ENCODE results near the gene FLNC. TPM values are rescaled to one million over a fixed set of nuclear protein-coding genes. Genes with fewer than 3 reads are reported as not detected.

FLNC gene
- total and polyA plus RNA-seq, 9 of the 15 experiments (the other 6 are each of a cell fraction or from before 2014, with no cell fraction given), result 0.90 to 155 (median 28.8) TPM

- Histone ChIP-seq H3K4me1 (replicated peaks in 1 of 2; ENCODE audit: control insufficient read depth in 2 of 2, insufficient read depth in 2 of 2, low read length in 2 of 2) (peaks cover 16 to 66% of the 10 kb centered on the region in 2 experiments), H3K9ac (ENCODE audit: insufficient read depth in 1 of 2, low read depth in 2 of 2, low read length in 2 of 2) (no peak overlapping the region), H4K20me1 (replicated peaks; ENCODE audit: control insufficient read depth, insufficient read depth, low read length) (peaks cover 12% of the 10 kb centered on the region; the same call in 1 of the 2 replicates), H3K79me2 (ENCODE audit: control insufficient read depth, insufficient read depth, low read length) (peaks cover 23% of the 10 kb centered on the region), H3K27me3 (ENCODE audit: control insufficient read depth in 2 of 2, insufficient read depth in 2 of 2, low read length in 2 of 2) (no peaks in the 10 kb centered on the region), H2AFZ (ENCODE audit: low read depth, low read length) (no peak overlapping the region), H3K9me3 (replicated peaks; ENCODE audit: control insufficient read depth, insufficient read depth, low read depth, low read length) (no peaks in the 10 kb centered on the region), H3K36me3 (ENCODE audit: control insufficient read depth, insufficient read depth, low read length) (peaks cover 97% of the 10 kb centered on the region; the same call in 2 of the 3 replicates), H3K27ac (ENCODE audit: extremely low read depth, low read depth, low read length) (no peak overlapping the region), H3K4me3 (no peak overlapping the region), H3K4me2 (ENCODE audit: insufficient read depth, low read length) (no peak overlapping the region), H3K9me1 (ENCODE audit: control insufficient read depth, insufficient read depth, low read length) (no peaks in the 10 kb centered on the region)
- ATAC-seq, result no peak
- ChIA-PET POLR2A (interaction anchor here (1.0 to 1.8 kb wide), 4 partner anchors 8 to 112 kb away, joined by 3 to 6 read pairs (median 4); no protein-coding TSS in a partner anchor), CTCF (ENCODE audit: low intra/inter-chr PET ratio) (no interaction called here)
- WGBS (ENCODE audit: insufficient coverage, low coverage, missing lambda C conversion rate), result 98% methylated on average over 16 of the region's 16 CpGs
- no TSS peak for BruUV-seq (replicated peaks)
- in situ Hi-C loops (cut with MboI), result no loop called here
- intact Hi-C loops (cut with micrococcal nuclease), result no loop called here
- no peak for FAIRE-seq
- no peak for DNase-seq (ENCODE audit: extremely low read depth in 1 of 4, low spot score in 3 of 4)
- no peak for TF ChIP-seq CTBP1 (IDR thresholded peaks at IDR 0.05; ENCODE audit: borderline replicate concordance)
- no peak for TF ChIP-seq CREB3L1 (IDR thresholded peaks at IDR 0.05; ENCODE audit: borderline replicate concordance, low read depth)
- TF ChIP-seq ZFX (CRISPR knock-in tag; IDR thresholded peaks at IDR 0.05), result no peak
- TF ChIP-seq BHLHE40 (IDR thresholded peaks at IDR 0.05; ENCODE audit: low read length), result no peak
- no peak for TF ChIP-seq TARDBP (IDR thresholded peaks at IDR 0.05)
- no peak for TF ChIP-seq ZBTB40 (IDR thresholded peaks at IDR 0.05)
- no peak for TF ChIP-seq ZBTB40 (CRISPR knock-in tag; IDR thresholded peaks at IDR 0.05)
- no peak for TF ChIP-seq STAT5B (CRISPR knock-in tag; IDR thresholded peaks at IDR 0.05)
- TF ChIP-seq ZNF449 (CRISPR knock-in tag; IDR thresholded peaks at IDR 0.05), result no peak
- no peak for TF ChIP-seq HDAC2 (IDR thresholded peaks at IDR 0.05)
- no peak for TF ChIP-seq MTA1 (IDR thresholded peaks at IDR 0.05; ENCODE audit: borderline replicate concordance)
- TF ChIP-seq STAG1 (CRISPR knock-in tag; IDR thresholded peaks at IDR 0.05; ENCODE audit: borderline replicate concordance), result 0 out of 2 replicates have a peak, but pooled peaks have one; percentile 9
Measured at GRCh38 chr7:128837521-128837921, 7.3 kb downstream of the FLNC start.
